NOMO-1 treated with dmso at 0.1 percent for 144 hours (cell line): Measurements from ENCODE around the gene NEU2.
A peak's percentile ranks its signal among the peaks of the same experiment; 100 is the strongest.
"Not testable (repeated sequence)": the region's sequence is repeated elsewhere in the genome, so short reads cannot be mapped to it uniquely, and the experiment has no call there.

Experiments
- DNase-seq: peaks from one replicate; lab custom pipeline; 2025; ENCODE audit not compliant: unreplicated experiment; lab: John Stamatoyannopoulos, UW

Gene NEU2

GRCh38 chr2:233055362-233055761 lies 22.9 kb downstream of the NEU2 start:
- DNase-seq = no peak

GRCh38 chr2:233056961-233057605 lies 24.6 kb downstream of the NEU2 start:
- DNase-seq = no peak

- DNase-seq = no peak
Measured at GRCh38 chr2:233058717-233059546, 26.5 kb downstream of the NEU2 start.

- no peak for DNase-seq
Measured at GRCh38 chr2:233059547-233059796, 27.0 kb downstream of the NEU2 start.

GRCh38 chr2:233059797-233060500 lies 27.5 kb downstream of the NEU2 start, which contains the start of gene INPP5D:
Gene INPP5D (plus strand): TSS chr2:233060342. CDS start chr2:233060479, 137 bp downstream.
- peak; percentile 76 for DNase-seq

GRCh38 chr2:233060501-233060979 lies 28.1 kb downstream of the NEU2 start:
- DNase-seq = no peak

- no peak for DNase-seq
Measured at GRCh38 chr2:233060980-233061590, 28.6 kb downstream of the NEU2 start.

GRCh38 chr2:233061591-233062450 lies 29.3 kb downstream of the NEU2 start:
- DNase-seq = no peak

GRCh38 chr2:233062451-233062850 lies 30.0 kb downstream of the NEU2 start:
- DNase-seq = no peak

GRCh38 chr2:233062946-233063268 lies 30.4 kb downstream of the NEU2 start:
- DNase-seq = no peak

GRCh38 chr2:233063269-233063975 lies 30.9 kb downstream of the NEU2 start:
- no peak for DNase-seq

GRCh38 chr2:233063976-233064411 lies 31.5 kb downstream of the NEU2 start:
- no peak for DNase-seq

GRCh38 chr2:233064530-233065199 lies 32.2 kb downstream of the NEU2 start:
- DNase-seq = no peak

GRCh38 chr2:233065200-233065589 lies 32.7 kb downstream of the NEU2 start:
- DNase-seq = not testable (repeated sequence)

- no peak for DNase-seq
Measured at GRCh38 chr2:233065954-233066470, 33.5 kb downstream of the NEU2 start.

GRCh38 chr2:233068762-233069418 lies 36.4 kb downstream of the NEU2 start:
- no peak for DNase-seq

GRCh38 chr2:233072838-233073237 lies 40.4 kb downstream of the NEU2 start:
- no peak for DNase-seq

GRCh38 chr2:233074106-233074505 lies 41.6 kb downstream of the NEU2 start:
- no peak for DNase-seq
